SK-N-SH (cell line): ENCODE measurements around the gene SDE2. TPM values are rescaled to one million over a fixed set of nuclear protein-coding genes. Genes with fewer than 3 reads are reported as not detected.
"Not testable (repeated sequence)": the region's sequence is repeated elsewhere in the genome, so short reads cannot be mapped to it uniquely, and the experiment has no call there.

ENCODE experiments used
- CTCF ChIA-PET: fragments of 300-600, 350-600 bp; formaldehyde crosslinking; extraction: SDS; loops from one replicate; lab custom pipeline; 2021; lab: Yijun Ruan, JAX
- POLR2A ChIA-PET: fragments of 350-600 bp; sonication (Branson Sonifier 250); formaldehyde crosslinking; extraction: SDS; loops from one replicate; lab custom pipeline; 2020; ENCODE audit warnings: antibody characterized with exemption, inconsistent platforms; lab: Yijun Ruan, JAX
- DNase-seq: peaks from one replicate; pipeline ENCODE4 v3.0.0; 2012
- H2AFZ ChIP-seq: fragments of 200-600 bp; sonication (generic); 2 replicates; pipeline ENCODE4 v1.8.1; 2016; ENCODE audit warnings: antibody characterized with exemption, mild to moderate bottlenecking, low read depth
- H3F3A ChIP-seq: fragments of 200-600 bp; sonication (generic); replicated peaks from 2 replicates; pipeline ENCODE3; 2016; ENCODE audit warnings: antibody characterized with exemption, mild to moderate bottlenecking; ENCODE audit not compliant: insufficient read depth
- H3K27ac ChIP-seq, 2 experiments: fragments of 200-500 bp in 1 of 2; fragments of 200-600 bp in 1 of 2; sonication (Bioruptor generic) in 1 of 2; sonication (generic), shearing (Covaris generic) in 1 of 2; 2 replicates each; pipeline versions ENCODE4 v1.5.1 to v1.6.1; 2014 to 2016; ENCODE audit warnings: low read depth in 2 of 2, inconsistent platforms in 1 of 2, low read length in 1 of 2, mild to moderate bottlenecking in 1 of 2, mixed read lengths in 1 of 2
- H3K27me3 ChIP-seq: fragments of 200-600 bp; sonication (generic), shearing (Covaris generic); 2 replicates; pipeline ENCODE4 v1.6.1; 2016; ENCODE audit warnings: mixed run types; ENCODE audit not compliant: insufficient read depth
- H3K36me3 ChIP-seq, 2 experiments: fragments of 200-500 bp in 1 of 2; fragments of 200-600 bp in 1 of 2; sonication (Bioruptor generic) in 1 of 2; sonication (generic) in 1 of 2; replicated peaks in 1 of 2; 2 replicates each; pipeline versions ENCODE3 to v1.5.1; 2014 to 2016; ENCODE audit warnings: low read length in 1 of 2, mild to moderate bottlenecking in 1 of 2; ENCODE audit not compliant: insufficient read depth in 2 of 2, control insufficient read depth in 1 of 2
- H3K4me1 ChIP-seq, 2 experiments: fragments of 200-500 bp in 1 of 2; fragments of 200-600 bp in 1 of 2; sonication (Bioruptor generic) in 1 of 2; sonication (generic), shearing (Covaris generic) in 1 of 2; 2 replicates each; pipeline versions ENCODE4 v1.5.1 to v1.6.1; 2014 to 2016; ENCODE audit warnings: low read depth in 1 of 2, low read length in 1 of 2, mixed run types in 1 of 2; ENCODE audit not compliant: insufficient read depth in 2 of 2, control insufficient read depth in 1 of 2
- H3K4me2 ChIP-seq: fragments of 200-600 bp; sonication (generic), shearing (Covaris generic); 2 replicates; pipeline ENCODE4 v1.6.1; 2017; ENCODE audit warnings: mixed run types
- H3K4me3 ChIP-seq, 2 experiments: fragments of 200-500 bp in 1 of 2; fragments of 200-600 bp in 1 of 2; sonication (Bioruptor generic) in 1 of 2; sonication (generic), shearing (Covaris generic) in 1 of 2; 2 replicates each; pipeline versions ENCODE4 v1.5.1 to v1.8.1; 2014 to 2016; ENCODE audit warnings: low read depth in 2 of 2, inconsistent platforms in 1 of 2, low read length in 1 of 2, mild to moderate bottlenecking in 1 of 2, mixed read lengths in 1 of 2, moderate library complexity in 1 of 2
- H3K79me2 ChIP-seq: fragments of 200-600 bp; sonication (generic); 2 replicates; pipeline ENCODE4 v1.8.1; 2017; ENCODE audit warnings: mild to moderate bottlenecking; ENCODE audit not compliant: insufficient read depth
- H3K9ac ChIP-seq: fragments of 200-600 bp; sonication (generic); 2 replicates; pipeline ENCODE4 v1.6.1; 2017; ENCODE audit warnings: mixed run types
- H3K9me2 ChIP-seq: fragments of 200-600 bp; sonication (generic); 2 replicates; pipeline ENCODE4 v1.6.1; 2017; ENCODE audit warnings: mixed run types
- H3K9me3 ChIP-seq: fragments of 200-600 bp; sonication (generic); 2 replicates; pipeline ENCODE4 v1.6.1; 2017; ENCODE audit warnings: mixed run types, mild to moderate bottlenecking, moderate library complexity
- H4K20me1 ChIP-seq: fragments of 200-600 bp; sonication (generic); 2 replicates; pipeline ENCODE4 v1.6.1; 2017; ENCODE audit warnings: mild to moderate bottlenecking, mixed run types; ENCODE audit not compliant: insufficient read depth
- CTCF ChIP-seq: fragments of 200-600 bp; sonication (generic); IDR thresholded peaks from 2 replicates; pipeline ENCODE4 v1.6.1; 2017; ENCODE audit warnings: antibody characterized with exemption, mild to moderate bottlenecking, moderate library complexity
- EP300 ChIP-seq, 2 experiments: IDR thresholded peaks; 2 replicates each; pipeline versions ENCODE4 v1.4.0 to v1.6.1; 2012; ENCODE audit warnings: borderline replicate concordance in 1 of 2, low read depth in 1 of 2, low read length in 1 of 2
- EZH2phosphoT487 ChIP-seq: fragments of 200-600 bp; sonication (generic); IDR thresholded peaks from 2 replicates; pipeline ENCODE4 v1.6.1; 2017; ENCODE audit warnings: low read depth, mixed run types, mild to moderate bottlenecking, antibody characterized with exemption, moderate library complexity, borderline replicate concordance
- FOXM1 ChIP-seq: IDR thresholded peaks from 2 replicates; pipeline ENCODE4 v1.4.0; 2012; ENCODE audit warnings: low read depth, mild to moderate bottlenecking
- GABPA ChIP-seq: IDR thresholded peaks from 2 replicates; pipeline ENCODE4 v1.4.0; 2012; ENCODE audit warnings: low read depth, mild to moderate bottlenecking
- GATA2 ChIP-seq: sonication (generic); formaldehyde crosslinking; IDR thresholded peaks from 2 replicates; pipeline ENCODE4 v1.5.0; 2020; ENCODE audit warnings: mild to moderate bottlenecking, missing genetic modification reagents
- IRF3 ChIP-seq: fragments of 150-350 bp; IDR thresholded peaks from 2 replicates; pipeline ENCODE4 v1.6.1; 2016; ENCODE audit warnings: mild to moderate bottlenecking, low read depth, low read length
- JUND ChIP-seq: IDR thresholded peaks from 2 replicates; pipeline ENCODE4 v1.4.0; 2012
- MAX ChIP-seq: IDR thresholded peaks from 2 replicates; pipeline ENCODE4 v1.4.0; 2012; ENCODE audit warnings: low read depth
- MEF2A ChIP-seq: IDR thresholded peaks from 2 replicates; pipeline ENCODE4 v1.4.0; 2012; ENCODE audit warnings: low read depth, borderline replicate concordance
- MXI1 ChIP-seq: IDR thresholded peaks from 2 replicates; pipeline ENCODE4 v1.6.1; 2012; ENCODE audit warnings: mild to moderate bottlenecking, low read depth, low read length, improper control_type of control experiment
- NRF1 ChIP-seq: IDR thresholded peaks from 2 replicates; pipeline ENCODE4 v1.6.1; 2012; ENCODE audit warnings: low read depth, mild to moderate bottlenecking, low read length
- PBX3 ChIP-seq: IDR thresholded peaks from 2 replicates; pipeline ENCODE4; 2012
- RAD21 ChIP-seq: IDR thresholded peaks from 2 replicates; pipeline ENCODE4 v1.6.1; 2012; ENCODE audit warnings: mild to moderate bottlenecking, low read length
- REST ChIP-seq: IDR thresholded peaks from 2 replicates; pipeline ENCODE4 v1.6.1; 2012; ENCODE audit warnings: mild to moderate bottlenecking, low read depth, low read length, moderate library complexity
- RXRA ChIP-seq: IDR thresholded peaks from 2 replicates; pipeline ENCODE4 v1.4.0; 2012; ENCODE audit warnings: low read depth, mild to moderate bottlenecking, borderline replicate concordance
- SIN3A ChIP-seq: IDR thresholded peaks from 2 replicates; pipeline ENCODE4 v1.6.1; 2012; ENCODE audit warnings: low read depth, mild to moderate bottlenecking, low read length, moderate library complexity, borderline replicate concordance
- TAF1 ChIP-seq: IDR thresholded peaks from 2 replicates; pipeline ENCODE4 v1.6.1; 2012; ENCODE audit warnings: low read depth, mild to moderate bottlenecking, low read length, moderate library complexity, borderline replicate concordance
- USF2 ChIP-seq: fragments of 150-350 bp; IDR thresholded peaks from 2 replicates; pipeline ENCODE4 v1.6.1; 2017; ENCODE audit warnings: antibody characterized with exemption, low read length, low read depth, borderline replicate concordance
- YY1 ChIP-seq: IDR thresholded peaks from 2 replicates; pipeline ENCODE4 v1.4.0; 2012; ENCODE audit warnings: low read depth, mild to moderate bottlenecking
- WGBS: methylation state at CpG from one replicate; pipeline ENCODE4 v1.1.6; 2017; ENCODE audit warnings: low lambda C conversion rate; 5-methylcytosine and 5-hydroxymethylcytosine counted together
- polyA plus RNA-seq, 3 experiments: library from polyadenylated mRNA; depleted of rRNA; stranded (reverse); fragments of >200 nt; gene quantifications; 2 replicates each; pipeline ENCODE4 v1.2.3, GENCODE V29; 2012

Gene SDE2
- polyA plus RNA-seq, 1 of the 3 experiments (the other 2 are of a cell fraction), result 10.1 TPM

- Histone ChIP-seq H3K4me1 (peaks cover 0 to 15% of the 10 kb centered on the region in 2 experiments; a peak in 1 of 4 replicates), H3K9me3 (no peaks in the 10 kb centered on the region), H3K36me3 (no peaks in the 10 kb centered on the region), H3K79me2 (no peaks in the 10 kb centered on the region), H4K20me1 (no peaks in the 10 kb centered on the region), H3K4me2 (no peak overlapping the region), H3K27me3 (no peaks in the 10 kb centered on the region), H2AFZ (no peak overlapping the region), H3K9ac (no peak overlapping the region), H3K9me2 (no peaks in the 10 kb centered on the region), H3K4me3 (no peak overlapping the region), H3K27ac (no peak overlapping the region), H3F3A (no peaks in the 10 kb centered on the region)
- TF ChIP-seq PBX3, result no peak
- no peak for TF ChIP-seq MAX
- TF ChIP-seq REST, result no peak
- TF ChIP-seq GABPA, result no peak
- TF ChIP-seq RXRA, result no peak
- no peak for TF ChIP-seq USF2
- TF ChIP-seq RAD21, result no peak
- TF ChIP-seq FOXM1, result no peak
- TF ChIP-seq IRF3, result no peak
- no peak for TF ChIP-seq CTCF
- TF ChIP-seq GATA2, result no peak
- no peak for TF ChIP-seq MXI1
- TF ChIP-seq YY1, result no peak
- no peak for TF ChIP-seq JUND
- no peak for TF ChIP-seq NRF1
- no peak for TF ChIP-seq EZH2phosphoT487
- no peak for TF ChIP-seq MEF2A
- no peak for TF ChIP-seq SIN3A
- TF ChIP-seq EP300 (IDR thresholded peaks at IDR 0.05; ENCODE audit: borderline replicate concordance in 1 of 2, low read depth in 1 of 2, low read length in 1 of 2), result no peak
- TF ChIP-seq TAF1, result no peak
- POLR2A ChIA-PET, result no interaction called here
- CTCF ChIA-PET, result interaction anchor here (0.6 to 2.7 kb wide), 3 partner anchors 25 to 462 kb away, joined by 3 to 12 read pairs (median 3); no protein-coding TSS in a partner anchor
- WGBS, result 89% methylated on average over 3 of the region's 3 CpGs
- DNase-seq, result no peak
Measured at GRCh38 chr1:225936523-225936922, 62.6 kb downstream of the SDE2 start.

GRCh38 chr1:225936086-225936485 is 63.1 kb downstream of the SDE2 start:
- WGBS, result 91% methylated on average over 8 of the region's 8 CpGs
- H3K9me2 ChIP-seq, H3F3A ChIP-seq, H3K9me3 ChIP-seq, H3K79me2 ChIP-seq, H4K20me1 ChIP-seq, POLR2A ChIA-PET, H3K9ac ChIP-seq, H3K27me3 ChIP-seq, H2AFZ ChIP-seq, DNase-seq, H3K27ac ChIP-seq, H3K4me2 ChIP-seq, H3K36me3 ChIP-seq, H3K4me3 ChIP-seq: not testable (repeated sequence)
- CTCF ChIA-PET, result interaction anchor here (1.7 to 2.7 kb wide), 2 partner anchors 461 kb away, joined by 4 to 12 read pairs; no protein-coding TSS in a partner anchor
- H3K4me1 ChIP-seq, result peaks cover 0 to 11% of the 10 kb centered on the region in 2 experiments; a peak in 1 of 4 replicates
